Limb (tissue), 2 donors: ENCODE data around the gene MRPL45.

Experiments
- DNase-seq, 2 donors: peaks; one replicate each; pipeline ENCODE4 v3.0.0-alpha.2; 2016; ENCODE audit errors: extremely low spot score in 2 of 2

The MRPL45 gene

DNA sequence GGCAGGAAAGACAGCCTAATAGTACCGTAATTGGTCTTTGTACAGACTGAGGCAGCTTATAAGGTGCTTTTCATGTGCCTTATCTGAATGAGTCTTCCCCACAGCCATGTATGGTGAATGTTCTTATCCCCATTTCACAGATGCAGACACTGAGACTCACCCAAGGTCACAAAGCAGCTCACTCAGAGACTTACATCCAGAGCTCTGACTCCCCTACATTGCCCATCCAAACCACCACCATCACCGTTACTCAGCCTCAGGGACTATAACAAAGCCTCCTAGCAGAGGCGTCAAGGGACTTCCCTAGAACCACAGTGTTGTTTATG is 47.4 kb downstream of the MRPL45 start:
- DNase-seq, result no peak

- DNase-seq, result no peak
Measured at GRCh38 chr17:38345743-38346142, 48.8 kb downstream of the MRPL45 start.

DNA sequence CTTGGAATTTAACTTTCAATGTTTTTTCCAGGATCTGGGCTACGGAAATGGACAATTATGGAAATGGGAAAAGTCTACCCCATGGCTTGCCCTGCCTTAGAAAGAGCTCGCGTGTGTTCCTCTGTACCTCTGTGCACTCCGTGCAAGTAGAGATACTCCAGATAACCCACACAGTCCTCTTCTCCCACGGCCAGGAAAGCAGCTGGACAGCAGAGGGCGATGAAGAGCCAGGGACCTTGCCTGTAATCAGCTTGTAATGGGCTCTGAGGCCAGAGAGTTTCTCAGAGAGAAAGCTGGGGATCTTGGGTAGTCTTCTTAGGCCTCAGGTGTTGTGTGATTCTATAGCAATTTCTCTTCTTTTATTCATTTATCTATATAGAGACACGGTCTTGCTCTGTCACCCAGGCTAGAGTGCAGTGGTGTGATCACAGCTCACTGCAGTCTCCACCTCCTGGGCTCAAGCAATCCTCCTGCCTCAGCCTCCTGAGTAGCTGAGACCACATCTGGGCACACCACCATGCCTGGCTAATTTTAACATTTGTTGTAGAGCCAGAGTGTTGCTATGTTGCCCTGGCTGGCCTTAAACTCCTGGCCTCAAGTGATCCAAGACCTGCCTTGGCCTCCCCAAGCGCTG is 52.2 kb downstream of the MRPL45 start:
- peak; percentile 81 to 90 for DNase-seq

GRCh38 chr17:38350035-38350434 is 53.1 kb downstream of the MRPL45 start:
- no peak for DNase-seq

- peak; percentile 94 to 98 for DNase-seq
Measured at GRCh38 chr17:38351412-38352222, 54.6 kb downstream of the MRPL45 start, which contains the start of gene SOCS7. Gene SOCS7 (plus strand): TSS chr17:38351844. CDS start chr17:38352053, 209 bp downstream.

- peak in 1 of 2 donors; percentile 55 for DNase-seq
Measured at GRCh38 chr17:38352245-38353085, 55.5 kb downstream of the MRPL45 start.

DNA sequence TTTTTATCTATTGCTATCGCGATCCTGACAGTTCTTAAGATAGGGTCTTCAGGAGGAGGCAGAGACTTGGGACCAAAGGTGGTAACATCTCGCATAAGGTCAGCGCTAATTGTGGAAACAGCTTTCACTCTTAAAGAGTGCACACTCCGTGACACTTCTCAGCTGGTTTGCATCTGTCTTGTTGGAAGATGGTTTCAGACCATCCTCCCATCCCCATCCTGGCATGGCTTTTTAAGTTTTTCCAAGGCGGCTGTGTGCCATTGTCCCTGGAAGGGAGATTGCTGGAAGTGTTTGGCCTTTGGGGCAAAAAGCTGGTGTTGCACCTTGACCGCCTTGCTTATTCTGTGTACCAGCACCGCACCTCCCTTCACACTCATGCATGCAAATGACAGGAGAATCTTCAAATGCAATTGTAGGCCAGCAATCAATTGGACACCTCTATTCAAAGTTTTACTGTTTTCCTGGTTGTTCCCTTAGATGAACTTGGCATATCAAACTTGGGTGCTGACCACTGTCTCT is 56.2 kb downstream of the MRPL45 start:
- DNase-seq, result no peak

- no peak for DNase-seq
Measured at GRCh38 chr17:38353668-38354067, 56.7 kb downstream of the MRPL45 start.

DNA sequence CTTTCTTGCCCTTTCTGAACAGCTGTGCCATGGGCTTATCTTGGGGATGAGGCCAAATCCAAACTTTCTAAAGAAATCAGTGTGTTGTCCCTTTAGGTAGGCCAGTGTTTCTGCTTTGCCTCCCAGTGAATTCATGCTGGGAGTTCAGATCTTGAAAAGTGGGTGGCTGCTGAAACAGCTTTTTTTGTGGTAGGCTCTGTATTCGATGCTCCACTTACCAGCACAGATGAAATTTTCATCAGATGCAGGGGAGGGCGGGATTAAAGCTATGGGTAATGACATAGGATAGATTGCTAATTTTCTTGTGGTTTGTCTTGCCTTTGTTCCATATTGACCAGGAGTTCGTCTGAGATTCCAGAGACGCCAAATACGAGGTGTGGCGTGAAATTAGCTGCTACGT is 57.5 kb downstream of the MRPL45 start:
- no peak for DNase-seq

DNA sequence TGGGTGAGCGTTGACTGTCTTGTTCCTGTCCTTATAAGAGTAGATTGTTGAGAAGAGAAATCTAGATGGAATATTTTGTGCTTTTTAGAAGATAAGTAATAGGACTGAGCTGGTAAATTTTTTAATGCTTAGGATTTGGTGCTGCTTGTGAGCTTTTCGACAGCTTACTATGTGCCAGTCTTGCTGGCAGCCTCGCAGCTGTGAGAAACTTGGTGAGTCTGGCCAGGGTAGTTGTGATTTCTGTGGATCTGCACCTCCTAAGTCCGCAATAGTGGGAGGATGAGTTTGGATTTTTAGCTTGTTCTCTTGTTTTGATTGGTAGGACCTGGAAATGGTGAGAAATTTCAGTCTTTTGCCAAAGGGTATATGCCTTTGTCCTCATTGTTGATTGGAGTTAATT is 58.3 kb downstream of the MRPL45 start:
- DNase-seq, result no peak

GRCh38 chr17:38357486-38358123 is 60.6 kb downstream of the MRPL45 start:
- DNase-seq, result peak in 1 of 2 donors; percentile 38

DNA sequence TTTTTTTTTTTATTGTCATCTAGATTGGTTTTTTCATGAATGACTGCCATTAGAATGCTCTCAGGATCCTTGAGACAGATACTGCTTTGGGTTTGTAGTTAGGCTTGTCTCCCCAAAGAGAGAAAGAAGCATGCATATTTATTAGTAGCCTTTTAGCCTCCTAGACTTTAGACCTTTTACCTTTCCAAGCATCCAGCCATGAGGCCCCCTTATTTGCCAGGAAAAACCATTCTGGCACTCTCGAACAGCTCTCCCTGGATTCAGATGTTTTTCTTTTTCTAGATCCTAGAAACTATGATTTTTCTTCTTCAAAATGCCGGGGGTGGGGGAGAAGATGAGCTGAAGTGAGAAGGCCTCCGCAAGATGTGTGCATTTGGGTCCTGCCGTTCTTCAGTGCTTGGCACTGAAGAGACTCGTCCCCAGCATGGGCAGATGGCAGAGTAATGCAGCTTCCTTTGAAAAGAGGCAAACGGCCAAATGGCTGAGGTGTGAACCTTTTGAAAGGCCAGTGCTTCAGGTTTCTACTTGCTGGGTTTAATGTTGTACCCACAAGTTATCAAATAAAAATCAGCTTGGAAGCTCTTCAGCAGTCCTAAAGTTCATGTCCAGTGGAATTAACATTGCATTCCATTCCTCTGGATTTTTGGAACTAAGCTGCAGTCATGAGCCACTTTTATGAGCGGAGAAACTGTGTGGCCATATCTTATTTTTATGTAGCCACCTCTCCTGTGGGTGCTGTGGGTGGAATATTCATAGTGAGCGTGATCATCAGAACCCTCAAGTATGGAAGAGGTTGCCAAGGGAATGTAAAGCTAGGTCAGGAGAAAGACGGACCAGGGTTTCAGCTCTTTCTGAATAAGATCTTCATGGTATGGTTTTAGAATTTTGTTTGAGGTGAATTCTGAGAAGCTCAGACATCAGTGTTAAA is 61.9 kb downstream of the MRPL45 start:
- no peak for DNase-seq

DNA sequence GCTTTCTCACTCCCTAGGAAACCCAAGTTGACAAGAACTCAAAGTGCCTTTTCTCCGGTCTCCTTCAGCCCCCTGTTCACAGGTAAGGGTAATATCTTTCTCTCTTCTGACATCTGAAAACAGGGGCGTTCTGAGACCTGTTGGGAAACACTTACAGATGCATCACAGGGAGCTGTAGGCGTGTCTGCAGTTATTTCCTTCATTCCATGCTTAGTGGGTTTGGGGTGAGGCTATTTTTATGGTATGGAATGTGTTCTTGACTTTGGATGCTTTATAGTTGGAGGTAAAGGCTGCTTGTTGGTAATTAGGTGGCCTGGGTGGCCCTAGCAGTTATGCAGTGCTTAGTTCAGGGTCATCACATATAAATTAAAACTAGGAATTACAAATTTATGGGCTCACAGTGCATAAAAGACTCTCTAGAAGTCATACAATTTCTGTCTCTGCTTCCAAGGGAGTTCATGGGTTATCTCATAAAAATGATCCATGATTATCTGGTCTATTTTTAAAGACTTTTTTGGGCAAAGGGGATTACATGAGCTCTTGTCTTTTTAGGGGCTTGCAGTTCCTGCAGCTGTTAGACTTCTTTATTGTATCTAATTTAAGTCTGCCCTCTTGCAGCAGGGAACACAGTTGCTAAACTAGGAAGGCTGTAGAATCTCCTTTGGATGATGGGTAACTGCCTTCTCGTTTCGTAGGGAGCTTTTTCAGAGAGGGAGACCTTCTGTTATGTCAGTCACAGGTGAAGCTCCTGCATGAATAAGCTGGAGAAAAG is 64.9 kb downstream of the MRPL45 start:
- no peak for DNase-seq

DNA sequence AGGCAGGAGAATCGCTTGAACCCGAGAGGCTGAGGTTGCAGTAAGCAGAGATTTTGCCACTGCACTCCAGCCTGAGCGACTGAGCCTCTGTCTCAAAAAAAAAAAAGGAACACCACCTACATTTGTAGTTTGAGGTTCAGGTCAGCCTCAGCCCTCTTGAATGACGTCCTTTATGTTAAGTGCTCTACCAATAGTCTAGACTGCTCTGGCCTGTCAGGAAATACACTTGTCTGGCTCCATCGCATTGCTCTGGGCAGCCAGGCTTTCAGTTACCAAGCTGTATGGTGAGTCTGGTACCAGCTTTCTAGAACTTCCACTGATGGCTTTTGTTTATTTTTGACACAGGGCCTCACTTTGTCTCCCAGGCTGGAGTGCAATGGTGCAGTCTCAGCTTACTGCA is 66.0 kb downstream of the MRPL45 start:
- no peak for DNase-seq

DNA sequence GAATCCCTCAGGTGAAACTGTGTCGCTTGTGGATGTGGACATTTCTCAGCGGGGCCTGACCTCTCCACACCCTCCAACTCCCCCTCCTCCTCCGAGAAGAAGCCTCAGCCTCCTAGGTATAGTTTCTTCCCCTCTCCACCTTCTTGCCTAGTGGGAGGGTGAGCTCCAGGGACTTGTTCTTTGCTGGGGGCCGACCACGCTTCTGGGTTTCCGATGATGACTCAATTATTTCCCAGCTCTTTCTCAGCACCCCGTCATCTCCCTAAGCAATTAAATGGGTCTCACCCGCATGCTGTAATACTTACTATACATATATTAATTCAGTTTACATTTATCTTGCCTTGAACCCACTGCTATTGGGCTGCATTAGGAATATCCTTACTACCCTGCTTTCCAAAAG is 67.8 kb downstream of the MRPL45 start:
- DNase-seq, result no peak

GRCh38 chr17:38369124-38369886 is 72.3 kb downstream of the MRPL45 start:
- DNase-seq, result no peak
